HG03095 (cell line): ENCODE results near the gene TSR3.

ENCODE experiments used
- ATAC-seq: cut with Tn5 transposase; IDR thresholded peaks from one replicate; pipeline ENCODE4 v1.9.1; 2021; ENCODE audit warnings: moderate library complexity; ENCODE audit not compliant: unreplicated experiment

TSR3 gene

DNA sequence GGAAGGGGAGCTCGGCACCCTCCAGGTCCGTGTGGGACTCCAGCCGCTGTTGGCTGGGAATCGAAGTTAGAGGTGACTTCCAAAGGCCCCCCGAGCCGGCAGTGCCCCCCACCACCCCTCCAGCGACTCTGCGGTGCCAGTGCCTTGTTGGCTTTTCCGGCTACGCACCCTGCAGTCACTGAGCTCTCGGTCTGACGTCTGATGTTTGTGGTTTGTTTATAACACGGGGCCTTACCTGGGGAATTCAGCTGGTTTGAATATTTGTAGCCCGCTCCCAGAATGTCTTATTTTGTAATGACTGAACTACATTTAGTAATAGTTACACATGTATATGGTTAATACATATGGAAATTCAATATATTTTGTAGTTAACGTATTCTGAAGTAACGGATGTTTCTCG lies 25.3 kb downstream of the TSR3 start:
- ATAC-seq: no peak

DNA sequence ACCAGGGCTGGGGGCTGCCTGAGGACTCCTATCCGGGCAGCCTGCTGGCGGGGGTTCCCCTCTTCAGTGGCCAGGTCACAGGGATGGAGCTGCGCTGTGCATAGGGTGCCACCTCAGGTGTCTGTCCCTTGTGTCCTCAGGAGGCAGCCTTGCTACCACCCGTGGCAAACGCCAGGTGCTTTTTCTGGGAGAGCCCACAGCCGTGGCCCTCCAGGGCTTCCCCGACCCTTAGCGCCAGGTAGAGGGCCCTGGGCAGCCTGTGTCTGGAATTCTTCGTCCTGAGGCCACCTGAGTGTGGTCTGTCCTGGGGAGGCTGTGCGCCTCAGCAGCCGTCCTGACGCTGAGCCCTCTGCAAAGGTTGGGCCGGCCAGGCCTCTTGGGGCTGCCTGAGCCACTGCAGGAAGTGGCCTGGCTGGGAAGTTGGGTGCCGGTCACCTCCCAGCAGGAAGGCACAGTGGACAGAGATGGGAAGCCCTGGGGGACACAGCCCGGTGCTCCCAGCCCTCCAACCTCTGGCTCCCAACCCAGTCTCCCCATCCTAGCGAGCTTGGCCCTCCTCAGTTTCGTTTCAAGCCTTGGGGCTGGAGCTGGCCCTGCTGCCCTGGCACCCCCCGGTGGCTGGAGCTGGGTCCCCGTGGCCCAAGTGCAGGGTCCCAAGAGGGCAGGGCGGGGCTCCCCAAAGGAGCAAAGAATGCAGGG lies 25.9 kb downstream of the TSR3 start:
- no peak for ATAC-seq

DNA sequence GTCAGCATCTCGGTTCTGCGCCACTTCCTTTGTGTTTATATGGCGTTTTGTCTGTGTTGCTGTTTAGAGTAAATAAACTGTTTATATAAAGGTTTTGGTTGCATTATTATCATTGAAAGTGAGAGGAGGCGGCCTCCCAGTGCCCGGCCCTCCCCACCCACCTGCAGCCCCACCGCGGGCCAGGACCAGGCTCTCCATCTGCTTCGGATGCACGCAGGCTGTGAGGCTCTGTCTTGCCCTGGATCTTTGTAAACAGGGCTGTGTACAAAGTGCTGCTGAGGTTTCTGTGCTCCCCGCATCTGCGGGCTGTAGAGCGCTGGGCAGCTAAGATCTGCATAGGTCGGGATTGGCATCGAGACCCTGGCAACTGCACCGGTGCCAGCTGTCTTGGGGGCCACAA lies 26.4 kb downstream of the TSR3 start:
- ATAC-seq: no peak

DNA sequence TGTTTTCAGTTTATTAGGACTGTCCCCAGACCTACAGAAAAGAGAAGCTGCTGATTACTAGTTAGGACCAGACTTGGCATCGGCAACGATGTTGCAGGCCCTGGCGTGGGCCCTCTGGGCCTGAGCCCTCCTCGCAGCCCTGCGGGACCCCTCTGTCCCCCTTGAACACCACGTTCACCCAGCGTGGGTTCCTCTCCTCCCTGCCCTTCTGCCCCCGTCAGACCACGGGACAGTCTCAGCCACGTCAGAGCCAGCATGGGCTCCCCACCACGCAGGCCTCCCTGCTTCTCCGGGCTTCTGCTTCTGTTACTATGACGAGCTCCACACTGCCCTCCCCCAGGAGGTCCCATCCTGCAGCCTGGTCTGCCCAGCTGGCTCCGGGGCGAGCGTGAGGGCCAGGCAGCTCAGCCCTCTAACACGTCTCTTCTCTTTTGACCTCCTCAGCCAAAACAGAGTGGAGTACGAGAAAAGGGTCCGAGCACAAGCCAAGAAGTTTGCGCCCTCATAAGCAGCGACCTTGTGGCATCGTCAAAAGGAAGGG lies 27.3 kb downstream of the TSR3 start:
- no peak for ATAC-seq

DNA sequence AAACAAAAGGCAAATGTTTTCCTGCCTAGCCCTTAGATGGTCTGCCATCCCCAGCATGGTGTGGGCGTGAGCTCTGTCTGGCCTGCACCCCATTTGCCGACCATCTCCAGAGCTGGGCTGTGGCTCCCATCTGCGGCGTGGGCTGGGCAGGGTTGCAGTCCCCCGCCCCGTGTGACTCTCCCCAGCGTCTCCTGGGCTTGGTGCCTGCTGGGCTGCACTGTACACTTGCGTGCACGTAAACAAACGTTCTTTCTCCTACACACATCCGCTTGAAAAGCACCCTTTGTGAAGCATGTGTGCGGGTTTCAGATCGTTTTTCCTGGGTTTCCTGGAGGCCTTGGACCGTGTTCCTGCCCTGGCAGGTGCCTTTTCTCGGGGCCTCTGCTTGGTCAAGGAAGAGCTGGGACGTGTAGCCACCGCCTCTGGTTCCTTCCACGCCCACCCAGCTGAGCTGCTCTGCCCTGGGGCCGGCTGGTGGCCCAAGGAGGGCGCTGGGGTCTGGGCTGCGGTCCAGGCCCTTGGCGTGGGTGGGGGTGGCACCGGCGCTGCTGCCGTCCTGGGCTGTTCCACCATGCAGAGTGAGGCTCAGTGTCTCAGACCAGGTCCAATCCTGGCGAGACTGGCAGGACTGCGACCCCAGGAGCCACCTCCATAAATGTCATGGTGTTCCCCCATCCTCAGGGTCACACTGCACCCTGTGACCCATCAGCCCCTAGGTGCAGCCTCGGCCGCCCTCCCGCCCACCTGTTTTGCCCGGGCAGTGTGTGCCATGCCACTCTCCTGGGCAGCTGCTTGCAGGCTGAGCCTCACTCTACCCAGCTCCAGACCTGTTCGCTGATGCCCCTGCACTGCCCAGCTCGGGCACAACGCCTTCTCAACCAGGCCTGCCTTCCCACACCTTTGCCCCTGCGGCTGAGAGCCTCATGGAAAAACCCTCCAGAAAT lies 28.1 kb downstream of the TSR3 start:
- ATAC-seq: no peak

DNA sequence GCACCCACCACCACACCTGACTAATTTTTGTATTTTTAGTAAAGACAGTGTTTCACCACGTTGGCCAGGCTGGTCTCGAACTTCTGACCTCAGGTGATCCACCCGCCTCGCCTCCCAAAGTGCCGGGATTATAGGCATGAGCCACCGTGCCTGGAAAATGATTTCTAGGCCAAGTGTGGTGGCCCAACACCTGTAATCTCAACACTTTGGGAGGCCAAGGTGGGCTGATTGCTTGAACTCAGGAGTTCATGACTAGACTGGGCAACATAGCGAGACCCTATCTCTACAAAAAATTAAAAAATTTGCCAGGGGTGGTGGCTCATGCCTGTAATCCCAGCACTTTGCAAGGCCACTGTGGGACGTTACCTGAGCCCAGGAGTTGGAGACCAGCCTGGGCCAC lies 29.3 kb downstream of the TSR3 start:
- no peak for ATAC-seq

DNA sequence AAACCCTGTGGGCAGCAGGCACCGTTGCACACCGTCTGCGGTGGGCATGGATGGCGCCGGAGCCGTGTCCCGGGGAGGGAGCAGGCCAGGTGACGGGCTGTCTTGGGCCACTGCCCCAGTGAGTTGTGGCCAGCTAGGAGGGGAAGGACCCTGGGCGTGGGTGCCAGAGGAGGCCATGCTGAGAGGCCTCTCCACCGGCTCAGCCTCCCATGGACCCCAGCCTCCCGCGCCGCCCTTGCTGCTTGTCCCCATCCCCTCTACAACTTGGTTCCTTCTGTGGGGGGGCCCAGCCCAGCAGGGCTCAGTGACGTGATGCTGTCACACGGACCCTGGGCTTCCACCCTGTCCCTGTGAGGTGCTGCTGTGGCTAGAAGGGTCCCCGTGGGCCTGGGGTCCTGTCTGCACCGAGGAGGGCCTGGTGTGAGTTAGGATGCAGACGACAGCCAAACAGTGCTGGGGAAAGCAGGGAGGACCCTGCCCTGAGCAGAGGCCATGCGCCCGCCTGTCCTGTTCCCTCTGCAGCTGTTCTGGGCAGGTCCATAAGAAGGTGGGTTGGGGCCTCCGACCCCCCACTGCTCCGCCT lies 30.9 kb downstream of the TSR3 start:
- ATAC-seq: no peak

DNA sequence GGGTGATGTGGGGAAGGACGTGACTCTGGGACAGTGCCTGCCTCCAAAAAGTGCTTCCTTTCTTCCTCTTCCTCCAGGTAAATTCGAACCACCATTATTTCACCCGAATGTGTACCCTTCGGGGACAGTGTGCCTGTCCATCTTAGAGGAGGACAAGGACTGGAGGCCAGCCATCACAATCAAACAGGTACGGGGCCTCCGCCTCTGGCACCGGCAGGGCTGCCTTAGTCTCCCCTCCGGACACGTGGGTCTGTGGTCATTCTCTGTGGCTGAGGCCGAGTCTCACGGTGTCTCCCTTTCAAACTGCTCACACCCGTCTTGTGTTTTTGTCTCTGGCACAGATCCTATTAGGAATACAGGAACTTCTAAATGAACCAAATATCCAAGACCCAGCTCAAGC lies 31.6 kb downstream of the TSR3 start:
- no peak for ATAC-seq

DNA sequence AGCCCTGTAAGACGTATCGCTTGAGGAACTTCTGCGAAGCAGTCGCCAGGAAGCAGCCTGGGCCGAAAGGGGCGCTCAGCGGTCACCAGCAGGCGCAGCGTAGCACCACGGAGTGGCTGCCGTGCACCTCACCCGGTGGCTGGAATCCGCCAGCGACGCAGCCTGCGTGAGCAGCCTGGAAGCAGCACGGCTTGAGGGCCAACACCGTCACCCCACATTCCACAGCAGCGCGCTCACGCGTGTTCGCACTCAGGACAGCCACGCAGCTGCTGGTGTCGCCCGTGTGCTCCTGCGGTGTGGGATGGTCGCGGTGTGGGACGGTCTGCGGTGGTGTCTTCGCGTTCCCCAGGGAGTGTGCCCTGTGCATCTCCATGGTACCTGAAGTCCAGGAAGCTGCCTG lies 32.6 kb downstream of the TSR3 start:
- no peak for ATAC-seq

DNA sequence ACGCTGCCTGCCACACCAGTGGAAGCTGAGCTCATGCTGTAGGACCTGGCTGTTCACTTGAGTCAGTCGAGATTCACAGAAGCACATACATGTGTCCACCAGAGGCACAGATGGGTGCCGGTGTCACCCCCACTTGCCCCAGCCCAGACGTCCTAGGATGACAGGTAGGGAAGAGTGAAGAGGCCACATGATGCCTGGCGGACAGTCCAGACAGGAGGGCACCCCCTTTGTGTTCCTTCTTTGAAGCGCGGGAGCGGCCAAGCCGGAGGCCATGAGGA lies 33.5 kb downstream of the TSR3 start:
- no peak for ATAC-seq

DNA sequence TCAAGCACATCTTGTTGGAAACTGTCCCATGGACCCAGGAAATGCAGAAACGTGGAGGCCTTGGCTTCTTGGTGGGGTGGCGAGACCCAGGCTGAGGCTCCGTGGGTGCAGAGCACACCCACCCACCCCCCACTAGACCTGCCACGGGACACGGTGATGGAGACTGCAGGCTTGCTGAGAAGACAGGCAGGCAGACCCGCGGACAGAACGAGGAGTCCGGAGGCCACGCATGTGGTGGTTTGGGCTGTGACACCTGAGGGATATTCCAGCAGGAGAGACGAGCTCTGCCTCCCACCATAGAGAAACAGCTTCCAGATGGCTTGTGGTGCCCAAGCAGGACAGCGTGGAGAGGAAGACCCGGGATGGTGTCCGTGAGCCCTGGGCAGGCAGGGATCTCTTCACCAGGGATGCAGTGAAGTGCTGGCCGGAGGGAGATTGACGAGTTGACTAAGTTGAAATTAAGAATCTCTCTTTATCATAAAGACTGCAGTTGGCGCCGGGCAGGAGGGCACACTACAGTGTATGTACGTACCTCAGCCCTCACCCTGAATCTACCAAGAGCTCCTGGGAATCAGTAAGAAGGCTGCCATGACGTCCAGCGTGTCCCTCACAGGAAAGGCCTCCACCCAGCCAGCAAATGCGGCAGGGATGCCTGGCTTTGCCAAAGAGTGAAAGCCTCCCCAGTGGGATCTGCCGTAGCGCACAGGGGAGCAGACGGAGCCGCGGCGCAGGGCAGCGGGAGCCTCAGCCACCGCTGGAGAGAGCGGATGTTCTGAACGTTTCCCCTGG lies 34.0 kb downstream of the TSR3 start:
- no peak for ATAC-seq

DNA sequence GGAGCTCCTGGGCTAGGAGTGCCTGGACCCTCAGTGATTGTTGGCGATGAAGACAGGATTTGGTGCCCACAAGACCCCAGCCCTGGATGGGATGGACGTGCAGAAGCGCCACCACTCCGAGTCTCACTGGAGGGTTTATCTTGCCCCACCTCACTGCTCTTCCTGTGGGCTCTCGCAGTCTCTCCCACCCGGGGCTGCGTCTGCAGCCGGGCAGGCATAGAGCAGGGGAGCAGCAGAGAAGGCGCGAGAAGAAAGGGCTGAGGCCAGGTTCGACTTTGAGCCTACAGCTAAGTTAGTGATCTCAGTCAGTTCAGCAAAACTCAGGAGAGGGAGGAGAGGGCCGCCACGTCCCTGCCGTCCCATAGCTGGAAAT lies 35.7 kb downstream of the TSR3 start:
- ATAC-seq: no peak

DNA sequence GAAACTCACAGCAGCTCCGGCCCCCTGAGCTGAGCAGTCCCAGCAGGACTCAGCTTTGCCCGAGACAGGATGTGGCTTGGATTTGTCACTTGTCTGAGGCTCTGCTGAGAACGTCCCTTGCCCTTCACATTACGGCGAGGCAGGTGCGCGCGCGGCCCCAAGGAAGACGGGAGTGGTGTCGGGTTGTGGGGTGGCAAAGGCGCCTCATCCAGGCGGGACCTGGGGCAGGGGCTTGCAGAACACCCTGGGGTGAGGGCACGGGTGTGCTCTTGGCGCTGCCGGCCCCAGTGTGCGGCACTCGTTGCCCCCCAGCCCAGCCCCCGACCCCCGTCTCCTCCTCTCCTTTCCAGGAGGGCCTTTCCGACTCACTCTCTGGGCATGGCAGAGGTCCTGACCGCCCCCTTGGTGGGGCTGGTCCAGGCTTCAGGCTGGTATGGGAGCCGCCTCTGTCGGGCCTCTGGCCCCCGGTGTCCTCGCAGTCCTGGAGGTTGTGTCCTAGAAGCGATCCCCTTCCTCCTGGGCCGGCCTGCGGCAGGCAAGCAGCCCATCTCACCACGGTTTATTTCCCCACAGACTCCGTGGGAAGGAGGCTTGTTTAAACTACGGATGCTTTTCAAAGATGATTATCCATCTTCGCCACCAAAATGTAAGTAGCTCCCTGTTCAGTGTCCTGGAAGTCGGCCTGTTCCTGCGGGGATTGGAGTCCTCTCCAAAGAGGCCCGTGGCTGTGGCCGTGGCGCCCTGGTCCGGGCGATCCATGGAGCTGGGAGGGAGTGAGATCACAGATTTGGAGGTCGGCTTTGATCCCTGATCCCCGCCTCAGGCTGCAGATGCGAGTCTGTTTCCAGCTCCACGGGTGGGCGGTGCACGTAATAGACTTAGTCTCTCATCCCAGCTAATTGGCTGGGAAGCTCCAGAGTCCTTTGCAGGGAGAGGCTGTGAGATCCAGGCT lies 36.3 kb downstream of the TSR3 start:
- no peak for ATAC-seq

DNA sequence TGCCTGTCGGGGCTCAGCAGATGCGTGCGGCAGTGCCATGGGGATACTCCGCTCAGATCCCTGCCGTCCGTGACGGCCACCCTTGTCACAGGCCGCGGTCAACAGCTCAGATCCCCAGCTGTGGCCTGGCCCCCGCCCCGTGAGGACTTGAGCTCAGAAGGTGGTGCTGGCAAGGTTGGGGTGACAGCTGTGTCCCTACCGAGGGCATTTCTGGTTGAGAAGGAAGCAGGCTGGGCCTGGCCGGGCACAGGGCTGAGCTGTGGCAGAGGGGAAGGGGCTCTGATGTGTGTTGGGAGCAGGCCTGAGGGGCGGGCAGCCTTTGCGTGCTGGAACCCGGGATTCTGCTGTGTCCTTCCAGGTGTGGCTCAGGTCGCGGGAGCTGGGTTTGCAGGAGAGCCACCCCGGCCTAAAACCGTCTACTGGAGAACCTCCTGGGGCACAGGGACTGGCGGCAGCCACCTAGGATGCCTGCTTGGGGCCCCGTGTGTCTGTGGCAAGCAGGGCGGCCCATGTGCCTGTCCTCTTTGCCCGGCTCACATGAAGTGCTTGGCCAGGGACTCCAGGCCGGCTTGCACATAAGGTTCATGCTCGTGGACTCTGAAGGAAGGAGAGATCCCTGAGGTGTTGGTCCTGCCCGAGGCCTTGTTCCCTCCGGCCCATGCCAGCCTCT lies 37.1 kb downstream of the TSR3 start:
- no peak for ATAC-seq

DNA sequence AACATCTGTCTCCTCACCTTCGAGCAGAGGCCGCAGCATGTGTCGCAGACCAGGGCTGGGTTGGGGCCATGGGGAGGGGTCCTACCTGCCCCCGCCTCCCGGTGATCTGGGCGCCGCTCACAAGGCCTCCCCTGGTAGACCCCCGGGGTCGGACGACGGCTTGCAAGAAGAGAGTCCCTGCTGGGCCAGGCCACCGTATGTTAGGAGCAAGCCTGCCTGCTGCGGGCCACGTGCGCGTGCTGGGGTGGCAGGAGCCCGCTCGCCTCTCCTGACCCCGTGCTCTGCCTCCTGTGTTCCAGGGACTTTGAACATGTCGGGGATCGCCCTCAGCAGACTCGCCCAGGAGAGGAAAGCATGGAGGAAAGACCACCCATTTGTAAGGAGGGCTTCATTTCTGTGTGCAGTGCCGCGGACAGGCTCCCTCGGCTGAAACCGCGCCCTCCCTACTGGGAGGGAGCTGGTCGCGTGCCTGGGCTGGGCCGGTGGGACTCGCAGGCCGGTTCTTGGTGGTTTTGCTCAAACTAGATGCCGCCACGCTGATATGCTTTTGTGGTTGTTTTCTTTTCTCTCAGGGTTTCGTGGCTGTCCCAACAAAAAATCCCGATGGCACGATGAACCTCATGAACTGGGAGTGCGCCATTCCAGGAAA lies 37.8 kb downstream of the TSR3 start:
- ATAC-seq: no peak

DNA sequence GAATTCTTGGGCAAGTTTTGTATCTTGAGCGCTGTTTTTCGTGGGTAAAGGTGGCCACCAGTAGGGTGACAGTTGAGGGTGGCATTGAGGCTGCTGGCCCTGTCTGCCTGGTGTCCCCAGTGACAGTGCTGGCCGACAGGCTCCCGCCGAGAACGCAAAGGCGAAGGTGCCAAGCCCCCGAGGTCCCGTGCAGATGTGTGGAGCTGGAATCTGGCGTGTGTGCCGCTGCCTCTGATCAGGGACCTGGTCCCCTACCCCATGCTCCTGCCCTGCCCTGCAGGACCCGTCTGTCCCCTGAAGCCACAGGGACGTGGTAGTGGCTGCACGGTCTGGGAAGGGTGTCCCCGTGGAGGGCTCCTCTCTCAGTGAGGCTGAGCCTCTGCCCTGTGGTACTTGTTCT lies 38.8 kb downstream of the TSR3 start:
- no peak for ATAC-seq

DNA sequence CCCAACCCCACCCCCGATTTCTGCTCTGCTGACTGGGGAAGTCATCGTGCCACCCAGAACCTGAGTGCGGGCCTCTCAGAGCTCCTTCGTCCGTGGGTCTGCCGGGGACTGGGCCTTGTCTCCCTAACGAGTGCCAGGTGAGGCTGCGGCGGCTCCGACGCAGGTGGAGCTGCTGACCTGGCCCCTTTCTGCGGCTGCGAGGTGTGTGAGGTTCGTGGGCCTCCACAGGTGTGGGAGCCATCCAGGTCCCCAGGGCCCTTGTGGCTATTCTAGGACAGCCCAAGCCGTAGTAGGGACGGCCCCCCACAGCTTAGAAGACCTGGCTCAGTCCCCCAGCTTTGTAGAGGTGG lies 39.2 kb downstream of the TSR3 start:
- ATAC-seq: no peak

DNA sequence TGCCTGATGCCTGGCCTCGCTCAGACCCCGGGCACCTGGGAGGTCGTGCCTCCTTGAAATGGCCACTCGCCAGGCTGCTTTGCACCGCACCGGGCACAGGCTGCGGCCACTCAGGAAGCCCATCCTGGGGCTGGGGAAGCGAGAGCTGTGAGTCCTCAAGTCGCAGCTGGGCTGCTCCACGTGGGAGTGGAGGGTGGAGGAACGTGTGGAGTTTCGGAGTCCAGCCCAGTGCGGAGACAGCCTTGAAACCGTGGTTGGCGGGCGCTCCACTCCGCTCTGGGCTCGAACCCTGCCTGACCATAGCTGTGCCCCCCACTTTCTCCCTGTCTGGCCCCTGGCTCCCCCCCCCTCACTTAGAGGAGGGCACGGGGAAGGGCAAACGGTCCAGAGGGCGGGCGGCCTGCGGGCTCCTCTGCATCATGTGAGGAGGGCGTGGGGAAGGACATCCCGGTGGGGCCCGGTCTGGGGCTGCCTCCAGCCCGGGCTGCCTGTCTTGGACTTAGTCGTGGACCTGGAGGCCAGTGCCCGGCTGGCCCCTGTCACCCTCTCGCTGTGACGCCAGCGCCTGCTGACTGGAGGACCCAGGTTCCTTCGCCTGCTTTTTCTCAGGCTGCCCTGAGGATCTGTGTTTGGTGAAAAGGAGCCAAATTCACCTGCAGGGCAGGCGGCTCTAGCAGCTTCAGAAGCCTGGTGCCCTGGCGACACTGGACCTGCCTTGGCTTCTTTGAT lies 39.8 kb downstream of the TSR3 start:
- ATAC-seq: no peak
